CD4-positive, alpha-beta T cell treated with Interleukin-15 for 4 hours (primary cell): Measurements from ENCODE around the gene STXBP5.

Source experiments
- DNase-seq: peaks from one replicate; pipeline ENCODE4 v3.0.0-alpha.2; 2020; ENCODE audit warnings: low spot score

The STXBP5 gene

GRCh38 chr6:147437615-147438014 lies 233.4 kb downstream of the STXBP5 start:
- DNase-seq: no peak

- no peak for DNase-seq
Observed at GRCh38 chr6:147438758-147439528, 234.7 kb downstream of the STXBP5 start.
